ENCODE results near the gene TNFRSF1A.

GRCh38 chr12:6297170-6297569 is 44.7 kb downstream of the TNFRSF1A start:
- TF ChIP-seq CTCF (IDR thresholded peaks at IDR 0.05; ENCODE audit: low read depth, low read length, poor library complexity, severe bottlenecking) (no peak), EZH2phosphoT487 (IDR thresholded peaks at IDR 0.05; ENCODE audit: borderline replicate concordance, low read length) (no peak)

Data from DOHH2 (cell line).